H1 (cell line): ENCODE data around the gene SLK. TPM values are rescaled to one million over a fixed set of nuclear protein-coding genes. Genes with fewer than 3 reads are reported as not detected.

ENCODE experiments used
- CTCF ChIA-PET: fragments of 300-600 bp; sonication (Branson Sonifier 250); formaldehyde crosslinking; loops from one replicate; lab custom pipeline; 2021; ENCODE audit not compliant: partially characterized antibody; lab: Charles Lee
- POLR2A ChIA-PET: fragments of 300-600 bp; sonication (Branson Sonifier 250); formaldehyde crosslinking; loops from one replicate; lab custom pipeline; 2021; ENCODE audit warnings: inconsistent platforms; ENCODE audit not compliant: partially characterized antibody; lab: Charles Lee
- DNase-seq, 2 experiments: peaks; one replicate each; pipeline versions ENCODE4 v3.0.0 to v3.0.0-alpha.2; 2010 to 2022; ENCODE audit warnings: low spot score in 2 of 2, low read depth in 1 of 2, mixed read lengths in 1 of 2
- FAIRE-seq: peaks from 2 replicates; lab custom pipeline; 2011; peaks lifted over from hg19 to GRCh38; lab: Jason Lieb, UNC
- H2AFZ ChIP-seq: 2 replicates; pipeline ENCODE4 v1.8.1; 2012; ENCODE audit warnings: low read length, inconsistent platforms
- H2AK5ac ChIP-seq: 2 replicates; pipeline ENCODE4 v1.6.1; 2013; ENCODE audit warnings: low read depth, low read length
- H2BK120ac ChIP-seq: replicated peaks from 2 replicates; pipeline ENCODE3; 2013; ENCODE audit warnings: low read depth, low read length, inconsistent platforms
- H2BK12ac ChIP-seq: 2 replicates; pipeline ENCODE4 v1.6.1; 2013; ENCODE audit warnings: low read depth, low read length
- H2BK15ac ChIP-seq: 2 replicates; pipeline ENCODE4 v1.6.1; 2013; ENCODE audit warnings: low read length
- H2BK20ac ChIP-seq: 2 replicates; pipeline ENCODE4 v1.6.1; 2013; ENCODE audit warnings: low read length
- H2BK5ac ChIP-seq: 2 replicates; pipeline ENCODE4 v1.6.1; 2013; ENCODE audit warnings: low read depth, low read length
- H3K14ac ChIP-seq: 2 replicates; pipeline ENCODE4 v1.6.1; 2013; ENCODE audit warnings: inconsistent platforms; ENCODE audit not compliant: insufficient read length
- H3K18ac ChIP-seq: 2 replicates; pipeline ENCODE4 v1.6.1; 2013; ENCODE audit warnings: low read length; ENCODE audit errors: extremely low read depth
- H3K23ac ChIP-seq: 2 replicates; pipeline ENCODE4 v1.6.1; 2013; ENCODE audit warnings: inconsistent platforms; ENCODE audit not compliant: insufficient read length
- H3K23me2 ChIP-seq: 2 replicates; pipeline ENCODE4 v1.6.1; 2013; ENCODE audit warnings: low read depth, low read length
- H3K27ac ChIP-seq: 2 replicates; pipeline ENCODE4 v1.6.1; 2011; ENCODE audit warnings: low read depth, low read length, inconsistent platforms
- H3K27me3 ChIP-seq, 4 experiments: replicated peaks in 1 of 4; 1 replicate in 1 of 4; 2 replicates in 3 of 4; pipeline versions ENCODE4 v1.6.1 to v1.8.1; 2011 to 2013; ENCODE audit warnings: low read length in 3 of 4, mild to moderate bottlenecking in 3 of 4, inconsistent platforms in 2 of 4, mixed read lengths in 2 of 4, moderate library complexity in 1 of 4; ENCODE audit not compliant: control insufficient read depth in 3 of 4, insufficient read depth in 3 of 4; ENCODE audit errors: extremely low read depth in 1 of 4
- H3K36me3 ChIP-seq, 4 experiments: 2 replicates each; pipeline versions ENCODE4 v1.6.1 to v1.8.1; 2011 to 2013; ENCODE audit warnings: mild to moderate bottlenecking in 4 of 4, low read length in 3 of 4, moderate library complexity in 2 of 4, control low read depth in 1 of 4, inconsistent platforms in 1 of 4; ENCODE audit not compliant: insufficient read depth in 4 of 4, control insufficient read depth in 2 of 4
- H3K4ac ChIP-seq: replicated peaks from 2 replicates; pipeline ENCODE3; 2013; ENCODE audit warnings: low read length, low read depth, mixed read lengths, inconsistent platforms; ENCODE audit not compliant: insufficient read length
- H3K4me1 ChIP-seq, 4 experiments: replicated peaks in 1 of 4; 1 replicate in 1 of 4; 2 replicates in 3 of 4; pipeline versions ENCODE4 v1.6.1 to v1.8.1; 2011 to 2013; ENCODE audit warnings: low read length in 3 of 4, inconsistent platforms in 2 of 4, mixed read lengths in 1 of 4; ENCODE audit not compliant: insufficient read depth in 4 of 4, control insufficient read depth in 3 of 4
- H3K4me2 ChIP-seq, 2 experiments: 2 replicates each; pipeline versions ENCODE4 v1.6.1 to v1.8.1; 2011 to 2013; ENCODE audit warnings: low read depth in 2 of 2, low read length in 2 of 2, control low read depth in 1 of 2, inconsistent platforms in 1 of 2, mild to moderate bottlenecking in 1 of 2; ENCODE audit not compliant: insufficient read depth in 1 of 2
- H3K4me3 ChIP-seq, 4 experiments: fragments of 200-600, 300-600 bp in 1 of 4; sonication (generic), shearing (Covaris generic), sonication (Bioruptor Twin) in 1 of 4; 2 replicates each; pipeline versions ENCODE4 v1.5.1 to v1.8.1; 2011 to 2016; ENCODE audit warnings: low read length in 4 of 4, low read depth in 3 of 4, control low read depth in 2 of 4, inconsistent platforms in 2 of 4, mild to moderate bottlenecking in 2 of 4, mixed read lengths in 1 of 4, moderate library complexity in 1 of 4; ENCODE audit not compliant: insufficient read depth in 2 of 4; ENCODE audit errors: extremely low read depth in 1 of 4
- H3K56ac ChIP-seq: replicated peaks from 2 replicates; pipeline ENCODE3; 2013; ENCODE audit warnings: low read depth, mild to moderate bottlenecking, mixed read lengths, low read length, inconsistent platforms; ENCODE audit not compliant: insufficient read length
- H3K79me1 ChIP-seq: 2 replicates; pipeline ENCODE4 v1.6.1; 2013; ENCODE audit warnings: low read depth, low read length, control low read depth
- H3K79me2 ChIP-seq, 2 experiments: 2 replicates each; pipeline versions ENCODE4 v1.6.1 to v1.8.1; 2012 to 2013; ENCODE audit warnings: low read length in 2 of 2, mild to moderate bottlenecking in 2 of 2, inconsistent platforms in 1 of 2; ENCODE audit not compliant: insufficient read depth in 2 of 2, control insufficient read depth in 1 of 2
- H3K9ac ChIP-seq, 4 experiments: replicated peaks in 1 of 4; 1 replicate in 1 of 4; 2 replicates in 3 of 4; pipeline versions ENCODE4 v1.6.1 to v1.8.1; 2011 to 2013; ENCODE audit warnings: low read depth in 3 of 4, low read length in 3 of 4, control low read depth in 2 of 4, mild to moderate bottlenecking in 2 of 4, moderate library complexity in 2 of 4, inconsistent platforms in 1 of 4; ENCODE audit errors: extremely low read depth in 1 of 4
- H3K9me3 ChIP-seq, 2 experiments: 2 replicates each; pipeline versions ENCODE4 v1.6.1 to v1.8.1; 2012 to 2013; ENCODE audit warnings: mild to moderate bottlenecking in 2 of 2, moderate library complexity in 2 of 2, control low read depth in 1 of 2, inconsistent platforms in 1 of 2, low read depth in 1 of 2, low read length in 1 of 2, mixed read lengths in 1 of 2; ENCODE audit not compliant: insufficient read depth in 2 of 2
- H4K20me1 ChIP-seq, 2 experiments: replicated peaks in 1 of 2; 2 replicates each; pipeline versions ENCODE3 to v1.8.1; 2011 to 2013; ENCODE audit warnings: inconsistent platforms in 2 of 2, low read length in 2 of 2, mild to moderate bottlenecking in 1 of 2; ENCODE audit not compliant: insufficient read depth in 2 of 2, control insufficient read depth in 1 of 2
- H4K5ac ChIP-seq: 2 replicates; pipeline ENCODE4 v1.6.1; 2013; ENCODE audit warnings: low read length, low read depth, mixed read lengths, inconsistent platforms; ENCODE audit not compliant: insufficient read length
- H4K8ac ChIP-seq: 2 replicates; pipeline ENCODE4 v1.8.0; 2013; ENCODE audit warnings: mild to moderate bottlenecking, moderate library complexity, low read length, inconsistent platforms; ENCODE audit not compliant: insufficient read depth; ENCODE audit errors: extremely low read depth
- H4K91ac ChIP-seq: replicated peaks from 2 replicates; pipeline ENCODE3; 2013; ENCODE audit warnings: low read length, mixed read lengths, inconsistent platforms; ENCODE audit not compliant: insufficient read length
- ASH2L ChIP-seq: fragments of 200-600, 300-600 bp; sonication (generic); IDR thresholded peaks from one replicate; pipeline ENCODE4 v1.7.1; 2017; ENCODE audit warnings: low read length
- JUN ChIP-seq: IDR thresholded peaks from 2 replicates; pipeline ENCODE4 v1.6.1; 2011; ENCODE audit warnings: low read depth, mild to moderate bottlenecking, improper control_type of control experiment, low read length
- SAP30 ChIP-seq: fragments of 300-600 bp; sonication (generic); IDR thresholded peaks from 2 replicates; pipeline ENCODE4 v1.7.1; 2012; ENCODE audit warnings: low read length, moderate library complexity, mild to moderate bottlenecking, inconsistent platforms; ENCODE audit not compliant: insufficient read depth, insufficient replicate concordance
- SIN3A ChIP-seq, 2 experiments: IDR thresholded peaks in 1 of 2; conservative IDR thresholded peaks in 1 of 2; 2 replicates each; pipeline ENCODE4 v1.6.1; 2011 to 2012; ENCODE audit warnings: low read length in 2 of 2, improper control_type of control experiment in 1 of 2, low read depth in 1 of 2, mild to moderate bottlenecking in 1 of 2
- SP4 ChIP-seq: IDR thresholded peaks from 2 replicates; pipeline ENCODE4 v1.6.1; 2012; ENCODE audit warnings: low read length, inconsistent platforms
- WGBS, 2 experiments: shearing (Covaris generic) in 1 of 2; methylation state at CpG; one replicate each; pipeline versions ENCODE4 v1.1.6 to v1.1.7; 2013 to 2015; ENCODE audit warnings: low lambda C conversion rate in 2 of 2, mixed read lengths in 2 of 2, inconsistent platforms in 1 of 2, low coverage in 1 of 2, missing lambda C conversion rate in 1 of 2; ENCODE audit not compliant: insufficient replicate concordance in 2 of 2, insufficient coverage in 1 of 2, insufficient read length in 1 of 2; ENCODE audit errors: extremely low coverage in 1 of 2, missing lambda C conversion rate in 1 of 2; 5-methylcytosine and 5-hydroxymethylcytosine counted together
- polyA plus RNA-seq, 7 experiments: library from polyadenylated mRNA; depleted of rRNA in 3 of 7; stranded (reverse) in 5 of 7; unstranded in 2 of 7; fragments of >200 nt in 5 of 7; fragments of 200-250 nt in 2 of 7; gene quantifications; 1 replicate in 5 of 7; 2 replicates in 1 of 7; 4 replicates in 1 of 7; pipeline versions ENCODE4 v1.2.1 to v1.2.3, GENCODE V29; 2011 to 2013; ENCODE audit warnings: missing spikeins in 2 of 7, mixed read lengths in 2 of 7
- total RNA-seq: library from RNA; stranded (reverse); fragmentation: NEBNext Ultra II Directional; extraction: Animal tissue kit (Norgen Biotek cat#: 25700); gene quantifications from 2 replicates; pipeline ENCODE4 v1.2.1, GENCODE V29; 2021

Gene SLK
- total and polyA plus RNA-seq, 2 of the 8 experiments (the other 6 are each of a cell fraction or from before 2014, with no cell fraction given) = 2.7 to 18.3 TPM

DNA sequence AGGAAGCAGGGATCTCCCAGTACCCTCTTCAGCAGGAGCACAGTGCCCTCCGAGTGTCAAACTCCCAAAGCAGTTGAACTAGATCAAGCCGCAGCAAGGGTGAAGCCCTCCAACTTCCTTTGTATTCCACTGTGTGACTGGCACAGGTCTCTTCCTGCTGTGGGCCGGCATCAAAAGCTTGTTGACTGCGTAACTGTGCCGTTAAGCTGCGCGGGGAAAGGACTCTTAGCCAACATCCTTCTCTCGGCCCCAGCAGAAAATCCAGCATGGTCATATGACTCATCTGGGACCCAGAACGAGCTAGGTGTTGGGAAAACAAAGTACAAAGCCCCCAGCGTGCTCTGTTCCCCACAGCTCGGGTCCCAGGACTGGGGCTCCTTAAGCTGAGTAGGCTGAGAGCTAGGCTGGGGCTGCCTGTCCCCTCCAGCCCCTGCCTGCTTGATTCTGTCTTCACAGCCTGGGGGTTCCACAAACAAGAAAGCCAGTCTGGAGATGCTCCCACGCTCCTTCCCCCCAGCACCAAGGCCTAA lies 66.5 kb downstream of the SLK start:
- Histone ChIP-seq H4K5ac (no peak overlapping the region), H2BK20ac (0 out of 2 replicates have a peak overlapping the region, but pooled peaks have one; percentile 17), H2BK120ac (no peak overlapping the region), H3K79me1 (no peaks in the 10 kb centered on the region; the same call in 1 of the 2 replicates), H3K56ac (no peak overlapping the region), H2AFZ (no peak overlapping the region), H2AK5ac (peak overlapping the region; percentile 32; the same call in 1 of the 2 replicates), H3K27ac (no peak overlapping the region), H2BK15ac (peak overlapping the region; percentile 1; the same call in 1 of the 2 replicates), H3K27me3 (no peaks in the 10 kb centered on the region), H2BK5ac (no peak overlapping the region; the same call in 1 of the 2 replicates), H3K4me3 (no peak overlapping the region), H3K4me2 (no peak overlapping the region), H3K4me1 (peaks cover 3 to 15% (median 10%) of the 10 kb centered on the region in 4 experiments; a peak in 5 of 7 replicates), H3K9me3 (no peaks in the 10 kb centered on the region), H4K20me1 (peaks cover 2 to 5% of the 10 kb centered on the region in 2 experiments), H3K23me2 (peaks cover 8% of the 10 kb centered on the region; the same call in 1 of the 2 replicates), H3K23ac (no peak overlapping the region), H3K36me3 (no peaks in the 10 kb centered on the region; a peak in 1 of 8 replicates), H3K9ac (no peak overlapping the region), H2BK12ac (no peak overlapping the region), H4K91ac (no peak overlapping the region), H3K18ac (peak overlapping the region; percentile 56; the same call in 1 of the 2 replicates), H3K79me2 (no peaks in the 10 kb centered on the region), H3K14ac (no peak overlapping the region), H3K4ac (no peak overlapping the region), H4K8ac (no peak overlapping the region)
- ChIA-PET POLR2A (interaction anchor here (0.8 to 3.0 kb wide), 5 partner anchors 9 to 221 kb away, joined by 3 to 10 read pairs (median 3); partner anchors contain the start of genes GSTO1 and SFR1), CTCF (interaction anchor here (0.5 to 3.6 kb wide), 15 partner anchors 11 to 348 kb away, joined by 3 to 16 read pairs (median 4); partner anchors contain the start of gene SFR1)
- no peak for TF ChIP-seq JUN
- TF ChIP-seq ASH2L = no peak
- no peak for TF ChIP-seq SAP30
- TF ChIP-seq SP4 = no peak
- no peak for TF ChIP-seq SIN3A (conservative IDR thresholded peaks at IDR 0.05 in 1 of 2, IDR thresholded peaks at IDR 0.05 in 1 of 2; ENCODE audit: low read depth in 1 of 2, low read length in 2 of 2)
- peak in 1 of 2 experiments; percentile 42 for DNase-seq
- 83% methylated on average over 12 of the region's 12 CpGs; no CpG with 5 or more reads in 1 of the 2 experiments for WGBS, 2 experiments
- no peak for FAIRE-seq
